Motor neuron (in vitro differentiated cells): ENCODE data around the gene USP7. TPM values are rescaled to one million over a fixed set of nuclear protein-coding genes. Genes with fewer than 3 reads are reported as not detected.
"Not testable (repeated sequence)": the region's sequence is repeated elsewhere in the genome, so short reads cannot be mapped to it uniquely, and the experiment has no call there.

Experiments
- ATAC-seq, 8 experiments: fragments of 200-7000 bp; cut with Tn5 transposase; replicated peaks in 6 of 8; 2 replicates each; pipeline ENCODE4 v1.8.0; 2021; ENCODE audit warnings: mild to moderate bottlenecking in 8 of 8, moderate library complexity in 8 of 8
- H3K27ac ChIP-seq, 2 donors: fragments of 250-450 bp; sonication (Bioruptor Pico); 2 replicates each; pipeline ENCODE4 v1.9.0; 2021; ENCODE audit warnings: antibody characterized with exemption in 2 of 2, mild to moderate bottlenecking in 2 of 2, moderate library complexity in 1 of 2
- H3K4me1 ChIP-seq, 2 donors: fragments of 250-450 bp; sonication (Bioruptor Pico); replicated peaks in 1 of 2; 2 replicates each; pipeline ENCODE4 v1.6.1; 2021; ENCODE audit warnings: antibody characterized with exemption in 2 of 2, mild to moderate bottlenecking in 2 of 2, moderate library complexity in 1 of 2
- H3K4me3 ChIP-seq, 5 donors: fragments of 250-450 bp; sonication (Bioruptor Pico); 2 replicates each; pipeline ENCODE4 v1.9.0; 2021; ENCODE audit warnings: antibody characterized with exemption in 5 of 5, mild to moderate bottlenecking in 5 of 5, moderate library complexity in 4 of 5
- WGBS, 10 experiments: fragments of 450-650 bp; shearing (Covaris generic); methylation state at CpG; one replicate each; pipeline ENCODE4 v1.0.0; 2022; 5-methylcytosine and 5-hydroxymethylcytosine counted together
- in situ Hi-C, 9 experiments: fragments of 400-800 bp; cut with MboI; loops; one replicate each; pipeline ENCODE4 v1.15.0; 2021; ENCODE audit warnings: low sequenced_read_pairs in 9 of 9, low pct_unique_long_range_greater_than_20kb in 2 of 9; ENCODE audit not compliant: unreplicated experiment in 9 of 9
- total RNA-seq, 8 experiments: library from RNA; unstranded; fragments of 300-600 nt; gene quantifications; 2 replicates each; pipeline versions ENCODE4 v1.2.3 to v1.2.4, GENCODE V29; 2022

The USP7 gene
- total RNA-seq, 8 experiments from 2014 or later = 39.1 to 83.0 (median 64.6) TPM

- H3K4me1 ChIP-seq = peaks cover 14 to 15% of the 10 kb centered on the region in 2 donors
- H3K27ac ChIP-seq, in situ Hi-C loops, H3K4me3 ChIP-seq, ATAC-seq: not testable (repeated sequence)
- WGBS, 10 experiments = 80 to 100% (median 100%) methylated on average over 1 to 8 of the region's 9 CpGs; no CpG with 5 or more reads in 1 of the 10 experiments
Observed at GRCh38 chr16:8968054-8968453, 4.3 kb upstream of the USP7 start.

- in situ Hi-C loops = no loop called here
- peak overlapping the region; percentile 37 to 39 for H3K27ac ChIP-seq
- peaks cover 14 to 15% of the 10 kb centered on the region in 2 donors for H3K4me1 ChIP-seq
- peak in 4 of 8 experiments; percentile 9 to 30 (median 18) for ATAC-seq
- H3K4me3 ChIP-seq = no peak overlapping the region
- WGBS, 10 experiments = 32 to 86% (median 51%) methylated on average over 2 to 5 of the region's 8 CpGs; no CpG with 5 or more reads in 4 of the 10 experiments
Observed at GRCh38 chr16:8967132-8967821, 3.6 kb upstream of the USP7 start.

GRCh38 chr16:8966817-8967131, 3.1 kb upstream of the USP7 start:
- in situ Hi-C loops = no loop called here
- peak in 5 of 8 experiments; percentile 30 to 52 (median 43) for ATAC-seq
- WGBS, 10 experiments = 20 to 100% (median 20%) methylated on average over 1 of the region's 3 CpGs; no CpG with 5 or more reads in 6 of the 10 experiments
- peak overlapping the region; percentile 37 to 39 for H3K27ac ChIP-seq
- H3K4me1 ChIP-seq = peaks cover 14 to 16% of the 10 kb centered on the region in 2 donors
- H3K4me3 ChIP-seq = no peak overlapping the region

GRCh38 chr16:8964462-8964861, 756 bp upstream of the USP7 start:
- peak overlapping the region; percentile 58 to 87 (median 62) for H3K4me3 ChIP-seq
- ATAC-seq = no peak
- H3K4me1 ChIP-seq = peaks cover 35 to 39% of the 10 kb centered on the region in 2 donors
- in situ Hi-C loops = no loop called here
- 0 to 81% (median 67%) methylated on average over 1 to 5 of the region's 6 CpGs; no CpG with 5 or more reads in 2 of the 10 experiments for WGBS, 10 experiments
- no peak overlapping the region for H3K27ac ChIP-seq

- peak overlapping the region; percentile 58 to 87 (median 62) for H3K4me3 ChIP-seq
- peak in 3 of 8 experiments; percentile 1 to 5 (median 4) for ATAC-seq
- peaks cover 47 to 48% of the 10 kb centered on the region in 2 donors for H3K4me1 ChIP-seq
- in situ Hi-C loops = no loop called here
- H3K27ac ChIP-seq = peak overlapping the region; percentile 95 to 97
- no CpG with 5 or more reads among the region's 146 CpGs for WGBS, 10 experiments
Observed at GRCh38 chr16:8963010-8963820, 491 bp downstream of the USP7 start.

- in situ Hi-C loops = no loop called here
- peaks cover 52 to 56% of the 10 kb centered on the region in 2 donors for H3K4me1 ChIP-seq
- peak in 4 of 8 experiments; percentile 1 to 9 (median 1) for ATAC-seq
- 0% methylated on average over 1 to 18 of the region's 50 CpGs; no CpG with 5 or more reads in 3 of the 10 experiments for WGBS, 10 experiments
- peak overlapping the region; percentile 95 to 97 for H3K27ac ChIP-seq
- peak overlapping the region; percentile 58 to 87 (median 62) for H3K4me3 ChIP-seq
Observed at GRCh38 chr16:8962393-8963009, 1.2 kb downstream of the USP7 start.

- peak overlapping the region; percentile 58 to 87 (median 62) for H3K4me3 ChIP-seq
- in situ Hi-C loops = no loop called here
- no peak for ATAC-seq
- 0 to 100% (median 12%) methylated on average over 1 to 15 of the region's 15 CpGs; no CpG with 5 or more reads in 2 of the 10 experiments for WGBS, 10 experiments
- H3K27ac ChIP-seq = no peak overlapping the region
- H3K4me1 ChIP-seq = peaks cover 47 to 55% of the 10 kb centered on the region in 2 donors
Observed at GRCh38 chr16:8961811-8962390, 1.8 kb downstream of the USP7 start.

GRCh38 chr16:8960788-8961109, 3.0 kb downstream of the USP7 start:
- in situ Hi-C loops = no loop called here

GRCh38 chr16:8959921-8960787, 3.6 kb downstream of the USP7 start:
- peaks cover 51 to 58% of the 10 kb centered on the region in 2 donors for H3K4me1 ChIP-seq
- H3K4me3 ChIP-seq = peak overlapping the region; percentile 4 to 87 (median 6)
- 0 to 39% (median 20%) methylated on average over 1 to 9 of the region's 12 CpGs for WGBS, 10 experiments
- in situ Hi-C loops = no loop called here
- peak in 2 of 8 experiments; percentile 13 to 37 for ATAC-seq
- no peak overlapping the region for H3K27ac ChIP-seq

More at GRCh38 chr16:8960788-8961109, 3.0 kb downstream of the USP7 start:
- ATAC-seq = no peak
- no peak overlapping the region for H3K27ac ChIP-seq
- peaks cover 49 to 57% of the 10 kb centered on the region in 2 donors for H3K4me1 ChIP-seq
- WGBS, 10 experiments = 0 to 86% (median 13%) methylated on average over 1 of the region's 1 CpG; no CpG with 5 or more reads in 7 of the 10 experiments
- H3K4me3 ChIP-seq = peak overlapping the region in 4 of 5 donors; percentile 4 to 87 (median 12)

GRCh38 chr16:8958344-8959167, 5.2 kb downstream of the USP7 start:
- 40 to 95% (median 61%) methylated on average over 1 to 7 of the region's 14 CpGs; no CpG with 5 or more reads in 3 of the 10 experiments for WGBS, 10 experiments
- Histone ChIP-seq H3K4me3 (no peak overlapping the region), H3K27ac (no peak overlapping the region), H3K4me1 (peaks cover 51 to 58% of the 10 kb centered on the region in 2 donors)
- ATAC-seq = peak in 2 of 8 experiments; percentile 11 to 18
- in situ Hi-C loops = no loop called here

GRCh38 chr16:8957509-8958157, 6.1 kb downstream of the USP7 start:
- H3K4me1 ChIP-seq = peaks cover 51 to 58% of the 10 kb centered on the region in 2 donors
- H3K27ac ChIP-seq = no peak overlapping the region
- no peak overlapping the region for H3K4me3 ChIP-seq
- in situ Hi-C loops = no loop called here
- 58 to 88% (median 74%) methylated on average over 5 to 9 of the region's 9 CpGs for WGBS, 10 experiments
- no peak for ATAC-seq
